ENCODE data around the gene TRABD2B.

GRCh38 chr1:47772281-47772680 is 224.9 kb downstream of the TRABD2B start:
- TF ChIP-seq CTCF (IDR thresholded peaks at IDR 0.05) (no peak), POLR2A (IDR thresholded peaks at IDR 0.05) (no peak), EP300 (IDR thresholded peaks at IDR 0.05) (no peak), POLR2AphosphoS5 (IDR thresholded peaks at IDR 0.05) (no peak)
